GM21381 (cell line): ENCODE data around the gene GRIP1.

ENCODE experiments used
- ATAC-seq: cut with Tn5 transposase; IDR thresholded peaks from one replicate; pipeline ENCODE4 v1.9.1; 2021; ENCODE audit warnings: mild to moderate bottlenecking, moderate library complexity; ENCODE audit not compliant: unreplicated experiment

The GRIP1 gene

DNA sequence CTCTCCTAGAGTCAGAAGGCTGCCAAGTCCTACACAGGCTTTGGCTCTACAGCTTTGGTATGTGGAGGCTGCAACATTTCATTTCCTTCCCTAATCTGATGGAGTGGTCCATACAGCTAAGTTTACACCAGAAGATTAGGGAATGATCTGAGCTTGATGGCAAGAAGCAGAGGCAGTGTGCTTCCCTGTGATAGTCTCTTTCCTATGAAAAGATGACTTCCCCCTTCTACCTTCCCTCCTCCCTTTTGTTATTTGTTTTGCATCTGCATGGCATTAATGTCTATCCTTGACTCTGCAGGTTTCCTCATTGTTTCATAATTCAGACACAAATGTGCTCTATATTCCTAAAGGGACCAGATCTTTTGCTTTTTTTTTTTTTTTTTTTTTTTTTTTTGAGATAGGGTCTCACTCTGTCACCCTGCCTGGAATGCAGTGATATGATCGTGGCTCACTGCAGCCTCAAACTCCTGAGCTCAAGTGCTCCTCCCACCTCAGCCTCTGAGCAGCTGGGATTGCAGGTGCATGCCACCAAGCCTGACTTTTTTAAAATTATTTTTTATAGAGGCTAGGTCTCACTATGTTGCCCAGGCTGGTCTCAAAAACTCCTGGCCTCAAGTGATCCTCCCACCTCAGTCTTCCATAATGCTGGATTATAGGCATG lies 76.3 kb downstream of the GRIP1 start:
- ATAC-seq: no peak

DNA sequence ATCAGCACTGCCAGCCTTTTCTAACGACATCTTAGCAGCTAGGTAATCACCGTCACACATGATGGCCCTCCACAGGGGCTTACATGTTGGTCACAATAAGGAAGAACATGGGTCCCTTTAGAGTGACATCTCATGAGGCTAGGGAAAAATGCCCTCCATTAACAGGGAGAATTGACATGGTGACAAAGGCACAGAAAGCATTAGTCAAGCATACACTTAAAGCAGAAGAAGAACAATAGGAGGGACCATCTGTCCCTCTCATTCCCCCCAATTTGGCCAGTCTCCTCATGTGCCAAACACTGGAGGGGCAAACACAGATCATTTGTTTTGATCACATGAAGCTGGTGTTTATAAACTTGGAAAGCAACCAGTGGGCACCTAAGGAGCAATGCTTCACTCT lies 78.0 kb downstream of the GRIP1 start:
- no peak for ATAC-seq

- ATAC-seq: no peak
Measured at GRCh38 chr12:66599816-66600215, 79.1 kb downstream of the GRIP1 start.

- ATAC-seq: no peak
Measured at GRCh38 chr12:66598608-66599007, 80.3 kb downstream of the GRIP1 start.

DNA sequence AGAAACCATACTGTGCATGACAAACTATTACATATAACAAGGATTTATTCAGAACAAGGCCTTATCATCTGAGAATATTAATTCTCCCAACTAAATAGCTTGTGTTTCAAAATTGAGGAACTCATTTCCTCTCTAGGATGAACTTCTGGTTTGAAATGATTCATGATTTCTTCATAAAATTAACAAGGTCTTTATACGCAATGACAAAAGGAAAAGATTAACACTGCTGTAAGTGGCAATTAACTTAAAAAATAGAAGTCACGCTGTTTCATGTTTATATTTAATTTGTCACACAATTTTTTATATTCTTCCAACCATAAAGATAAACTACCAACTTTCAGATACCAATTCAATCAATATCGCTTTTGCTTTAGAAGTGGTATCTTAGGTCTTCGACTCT lies 80.8 kb downstream of the GRIP1 start:
- no peak for ATAC-seq

DNA sequence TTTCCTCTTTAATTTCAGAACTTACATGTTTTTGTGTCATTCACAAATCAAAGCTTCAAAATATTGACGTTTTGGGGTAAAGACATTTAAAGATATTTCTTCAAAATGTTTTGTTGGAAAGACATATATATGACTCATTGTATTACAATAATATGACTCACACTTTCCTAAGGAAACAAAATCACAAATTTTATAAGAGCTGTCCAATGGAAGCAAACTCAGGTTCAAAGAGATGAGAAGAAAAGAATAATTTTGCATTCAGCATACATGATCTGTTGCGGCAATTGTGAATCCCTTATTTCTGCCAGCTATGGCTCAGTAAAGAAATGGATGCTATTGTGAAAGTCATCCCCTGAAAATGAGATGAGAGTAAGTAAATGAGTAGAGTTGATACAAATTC lies 82.7 kb downstream of the GRIP1 start:
- no peak for ATAC-seq

DNA sequence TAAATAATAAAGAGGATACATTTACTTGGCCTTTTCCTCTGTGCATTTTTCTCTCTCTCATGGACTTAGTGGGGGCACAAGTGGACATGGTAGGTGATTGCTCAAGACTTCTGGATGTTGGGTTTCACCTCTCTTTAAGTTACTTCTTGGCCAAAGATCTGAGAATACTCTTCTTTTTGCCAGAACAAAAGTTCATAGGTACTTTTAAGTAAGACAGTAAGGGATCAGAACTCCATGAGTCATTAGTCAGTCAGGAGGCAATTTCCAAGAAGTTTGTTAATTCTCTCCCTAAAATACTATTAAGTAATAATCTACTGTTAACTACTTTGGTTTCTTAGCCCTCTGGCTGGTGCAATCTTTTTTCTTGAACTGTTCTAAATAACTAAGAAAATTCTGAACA lies 84.2 kb downstream of the GRIP1 start:
- ATAC-seq: no peak

DNA sequence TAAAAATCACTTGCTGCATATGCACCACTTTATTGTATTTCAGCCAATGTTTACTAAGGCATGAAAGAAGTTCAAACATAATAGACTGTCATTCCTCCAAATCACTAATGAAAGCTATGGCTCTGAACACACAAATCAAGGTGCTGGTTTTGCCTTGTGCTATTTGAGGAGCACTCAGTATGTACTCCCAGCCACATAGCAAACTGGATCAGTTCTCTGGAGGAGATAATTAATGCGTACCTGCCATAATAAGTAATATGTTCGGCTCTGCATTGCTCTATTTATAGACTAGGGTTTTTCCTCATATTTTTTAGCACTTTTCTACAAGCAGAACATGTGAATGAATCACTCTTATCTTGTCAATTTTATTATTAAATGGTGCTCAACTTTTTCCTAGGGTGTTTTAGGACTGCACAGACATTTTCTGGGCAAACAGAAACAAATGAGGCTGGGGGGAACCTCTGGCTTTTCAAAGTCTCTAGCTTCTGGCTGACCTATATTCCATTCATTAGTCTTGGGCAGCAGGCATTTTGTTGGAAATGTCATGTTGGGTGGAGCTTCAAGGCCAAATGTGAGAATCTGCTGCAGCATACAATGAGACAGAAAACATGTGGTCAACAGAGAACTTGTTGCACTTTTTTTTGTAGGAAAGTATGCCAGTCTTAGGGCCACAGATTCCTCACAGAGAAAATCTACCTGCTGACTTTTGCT lies 88.4 kb downstream of the GRIP1 start:
- ATAC-seq: no peak

DNA sequence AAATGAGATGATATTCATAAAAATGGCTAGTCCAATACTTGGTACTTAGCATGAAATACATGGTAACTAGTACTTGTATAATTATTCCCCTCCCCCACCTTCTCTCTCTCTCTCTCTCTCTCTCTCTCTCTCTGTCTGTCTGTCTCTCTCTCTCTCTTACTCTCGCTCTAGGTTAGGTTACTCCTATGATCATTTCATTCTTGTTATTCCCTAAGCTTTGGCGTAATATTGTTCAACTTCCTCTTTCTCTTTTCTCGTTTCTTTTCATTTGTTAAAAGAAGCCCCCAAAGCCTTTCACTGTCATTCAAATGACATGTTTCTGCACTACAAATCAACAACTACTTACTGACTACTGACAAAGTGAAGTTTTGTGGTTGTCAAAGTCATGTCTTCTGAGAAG lies 89.8 kb downstream of the GRIP1 start:
- no peak for ATAC-seq

DNA sequence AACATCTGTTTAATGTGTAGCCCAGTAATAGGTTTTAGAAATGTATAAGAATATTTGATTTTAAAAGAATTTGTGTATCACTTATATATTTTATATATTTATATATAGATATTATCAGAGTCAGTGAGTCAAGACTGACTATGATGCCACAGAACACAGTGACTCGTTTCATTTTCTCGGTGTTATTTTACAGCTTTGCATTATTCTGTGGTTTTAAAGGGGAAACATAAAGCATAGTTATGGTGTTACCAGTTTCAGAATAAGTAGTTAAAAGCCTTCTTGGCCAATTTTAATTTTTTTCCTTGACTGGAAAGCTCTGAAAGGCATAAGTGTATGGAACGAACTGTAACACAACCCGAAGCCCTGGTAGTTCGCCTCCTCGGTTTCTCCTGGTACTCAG lies 91.0 kb downstream of the GRIP1 start:
- ATAC-seq: no peak

- no peak for ATAC-seq
Measured at GRCh38 chr12:66584673-66585072, 94.2 kb downstream of the GRIP1 start.

DNA sequence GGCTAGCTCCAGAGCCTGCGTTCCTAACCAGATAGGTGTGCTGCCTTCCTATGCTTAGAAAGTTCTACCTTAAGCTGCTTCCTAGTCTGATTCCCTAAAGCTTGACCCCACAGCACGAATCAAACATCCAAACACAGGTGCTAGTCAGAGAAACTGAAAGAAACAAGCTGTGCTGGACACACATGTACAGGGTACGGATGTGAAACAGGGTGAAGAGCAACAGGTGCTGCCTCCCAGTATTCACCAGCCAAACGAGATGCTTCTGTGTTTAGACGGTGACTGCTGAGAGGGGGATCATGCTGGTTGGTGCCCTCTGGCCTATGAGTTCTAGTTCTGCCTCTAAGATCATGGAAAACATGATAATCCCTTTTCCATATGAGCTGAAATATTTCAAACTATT lies 105.3 kb downstream of the GRIP1 start:
- no peak for ATAC-seq

DNA sequence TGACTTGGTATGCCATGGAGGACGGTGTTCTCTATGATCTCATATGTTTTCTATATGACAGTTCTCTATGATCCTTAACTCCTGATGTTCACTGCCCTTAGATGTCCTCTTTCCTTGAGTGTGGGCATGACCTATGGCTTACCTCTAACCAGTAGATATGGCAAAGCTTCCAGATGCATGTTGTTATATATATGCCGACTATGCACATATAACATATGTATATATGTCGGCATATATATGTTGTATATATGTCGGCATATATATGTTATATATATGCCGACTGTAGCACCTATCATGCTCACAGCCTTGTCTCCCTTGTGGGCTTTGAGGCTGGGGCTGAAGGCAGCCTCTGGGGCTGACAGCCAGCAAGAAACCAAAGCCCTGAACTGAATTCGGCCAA lies 106.0 kb downstream of the GRIP1 start:
- ATAC-seq: no peak

DNA sequence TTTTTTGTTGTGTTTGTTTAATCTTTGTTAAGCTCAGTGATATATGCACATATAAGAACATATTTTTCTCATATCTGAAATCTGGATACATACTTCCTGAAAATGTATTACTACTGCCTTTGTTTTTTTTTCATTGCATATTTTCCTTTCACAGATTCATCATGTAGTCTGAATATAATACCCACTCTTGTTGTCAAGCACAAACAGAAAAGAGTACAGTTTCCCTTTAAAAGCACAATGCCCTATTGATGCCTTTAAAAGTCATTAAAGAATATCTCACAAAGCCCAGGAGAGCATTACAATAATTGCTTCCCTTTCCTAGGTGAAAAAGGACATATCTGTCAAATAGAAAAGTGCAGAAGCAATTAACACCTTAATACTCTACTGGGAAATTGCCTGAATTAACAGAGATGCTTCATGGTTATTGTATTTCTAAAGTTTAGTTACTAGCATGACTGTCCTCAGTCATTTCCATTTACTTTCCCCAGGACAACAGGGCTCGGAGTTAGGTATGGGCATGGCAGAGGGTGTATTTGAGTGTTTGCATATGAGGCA lies 107.4 kb downstream of the GRIP1 start:
- ATAC-seq: no peak

- ATAC-seq: no peak
Measured at GRCh38 chr12:66563220-66563619, 115.7 kb downstream of the GRIP1 start.

DNA sequence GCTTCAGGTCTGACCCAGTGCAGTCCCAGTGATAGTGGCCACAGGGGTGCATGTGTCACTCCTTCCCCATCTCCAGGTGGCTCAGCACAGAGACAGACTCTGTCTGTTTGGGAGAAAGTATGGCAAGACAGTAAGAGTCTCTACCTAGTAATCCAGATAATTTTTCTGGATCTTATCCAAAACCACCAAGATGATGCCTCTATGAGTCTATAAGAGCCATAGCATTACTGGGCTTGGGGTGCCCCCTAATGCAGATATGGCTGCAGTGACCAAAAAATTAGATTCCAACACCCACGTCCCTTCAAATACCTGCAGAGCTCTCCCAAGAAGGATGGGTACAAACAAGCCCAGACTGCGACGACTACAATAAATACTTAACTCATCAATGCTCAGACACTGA lies 123.8 kb downstream of the GRIP1 start:
- ATAC-seq: no peak

DNA sequence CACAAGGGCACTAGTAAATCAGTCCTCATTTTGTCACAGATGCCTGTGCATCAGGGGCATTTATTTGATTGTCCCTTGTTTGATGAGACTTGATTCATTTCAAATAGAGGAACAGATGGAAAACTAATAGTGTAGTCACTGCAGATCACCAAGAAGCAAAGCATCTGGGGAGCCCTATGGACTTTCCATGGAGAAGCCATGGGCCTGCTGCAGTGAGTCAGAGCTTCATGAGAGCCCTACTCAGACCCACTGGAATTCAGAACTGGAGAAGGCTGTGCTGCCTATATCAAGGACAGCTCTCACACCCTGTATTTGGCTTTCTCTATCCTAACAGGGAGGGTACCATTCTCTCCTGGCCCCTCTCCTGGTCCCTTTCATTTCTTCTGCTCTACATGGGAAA lies 126.2 kb downstream of the GRIP1 start:
- ATAC-seq: no peak

DNA sequence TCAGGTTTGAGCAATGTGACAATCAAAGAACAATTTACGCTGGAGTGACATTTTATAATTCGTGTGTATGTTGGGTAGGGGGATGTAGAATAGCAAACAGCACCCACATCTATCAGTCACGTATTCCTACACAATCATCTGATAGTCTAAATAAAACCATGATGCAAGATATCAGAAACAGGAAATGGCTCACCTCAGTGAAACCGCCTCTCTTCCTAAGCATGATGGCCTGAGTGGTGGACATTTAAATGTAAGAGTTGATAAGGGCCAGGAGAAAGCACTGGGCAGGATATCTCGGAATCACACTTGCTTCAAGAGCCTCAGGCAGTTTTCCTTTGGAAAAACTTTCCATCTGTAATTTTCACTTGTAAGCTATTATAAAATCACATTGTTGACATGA lies 128.2 kb downstream of the GRIP1 start:
- no peak for ATAC-seq

DNA sequence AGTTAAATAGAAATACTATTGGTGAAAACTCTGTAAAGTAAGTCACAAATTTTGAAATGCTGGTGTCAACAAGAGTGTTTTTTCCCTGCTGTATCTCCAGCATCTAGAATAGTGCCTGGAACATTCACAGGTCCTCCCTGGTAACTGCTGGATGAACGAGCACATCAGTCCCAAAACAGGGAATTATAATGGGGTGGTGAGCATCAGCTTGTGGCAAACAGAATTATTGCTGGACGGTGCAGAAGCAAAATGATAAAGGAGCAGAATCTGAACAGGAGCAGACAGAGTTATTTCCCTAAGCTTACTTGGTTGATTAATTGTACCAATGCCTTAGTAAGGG lies 129.9 kb downstream of the GRIP1 start:
- no peak for ATAC-seq

GRCh38 chr12:66548338-66549049 lies 130.4 kb downstream of the GRIP1 start:
- no peak for ATAC-seq

GRCh38 chr12:66541426-66541825 lies 137.4 kb downstream of the GRIP1 start:
- no peak for ATAC-seq

DNA sequence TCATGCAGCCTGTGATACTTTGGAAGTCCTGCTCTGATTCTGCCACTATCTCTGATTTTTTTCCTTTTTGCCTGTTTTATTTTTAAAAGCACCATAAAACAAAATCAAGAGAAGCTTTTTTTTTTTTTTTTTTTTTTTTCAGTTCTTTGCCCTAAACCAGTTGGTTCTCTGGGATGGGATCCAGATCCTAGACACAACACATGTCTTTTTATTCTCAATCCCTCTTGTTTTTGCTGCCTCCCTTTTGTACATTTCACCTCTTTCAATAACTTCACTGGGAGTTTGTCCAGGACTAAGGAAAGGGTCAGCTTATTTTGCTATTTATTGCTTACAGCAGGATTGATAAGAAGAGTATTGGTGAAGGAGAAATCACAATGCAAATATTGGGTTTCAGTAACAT lies 139.4 kb downstream of the GRIP1 start:
- no peak for ATAC-seq
